ENCODE measurements around the gene ASS1. TPM values are rescaled to one million over a fixed set of nuclear protein-coding genes. Genes with fewer than 3 reads are reported as not detected.

Gene ASS1
- total RNA-seq, 3 donors from 2014 or later (not counting 1 experiment from before 2014, with no cell fraction given) = 1.3 TPM; not detected in 2

GRCh38 chr9:130462685-130463540 is 18.2 kb downstream of the ASS1 start:
- Histone ChIP-seq H3K27ac (ENCODE audit: low read length) (no peak overlapping the region), H3K36me3 (ENCODE audit: control insufficient read depth, insufficient read depth, low read length) (no peaks in the 10 kb centered on the region), H3K4me1 (ENCODE audit: control insufficient read depth, insufficient read depth, low read length) (no peaks in the 10 kb centered on the region), H3K4me3 (ENCODE audit: low read length) (no peak overlapping the region), H3K27me3 (ENCODE audit: control insufficient read depth, insufficient read depth, low read length) (no peaks in the 10 kb centered on the region), H3K9me3 (ENCODE audit: control insufficient read depth, insufficient read depth, low read length) (no peaks in the 10 kb centered on the region)
- no peak for ATAC-seq
- Mint-ChIP-seq H3K36me3 (no peaks in the 10 kb centered on the region), H3K27me3 (ENCODE audit: low read depth in 2 of 2) (peaks cover 8 to 17% of the 10 kb centered on the region in 2 donors), H3K4me1 (no peaks in the 10 kb centered on the region), H3K27ac (no peak overlapping the region), H3K9me3 (no peaks in the 10 kb centered on the region), H3K4me3 (no peak overlapping the region)
- DNase-seq = no peak
- intact Hi-C loops (cut with micrococcal nuclease) = loop anchor here (5.0 to 10.0 kb wide), 2 partner anchors 402 to 584 kb away; no protein-coding TSS in a partner anchor
- WGBS (ENCODE audit: insufficient coverage) = 85% methylated on average over 27 of the region's 27 CpGs
- TF ChIP-seq, protein P1, sequence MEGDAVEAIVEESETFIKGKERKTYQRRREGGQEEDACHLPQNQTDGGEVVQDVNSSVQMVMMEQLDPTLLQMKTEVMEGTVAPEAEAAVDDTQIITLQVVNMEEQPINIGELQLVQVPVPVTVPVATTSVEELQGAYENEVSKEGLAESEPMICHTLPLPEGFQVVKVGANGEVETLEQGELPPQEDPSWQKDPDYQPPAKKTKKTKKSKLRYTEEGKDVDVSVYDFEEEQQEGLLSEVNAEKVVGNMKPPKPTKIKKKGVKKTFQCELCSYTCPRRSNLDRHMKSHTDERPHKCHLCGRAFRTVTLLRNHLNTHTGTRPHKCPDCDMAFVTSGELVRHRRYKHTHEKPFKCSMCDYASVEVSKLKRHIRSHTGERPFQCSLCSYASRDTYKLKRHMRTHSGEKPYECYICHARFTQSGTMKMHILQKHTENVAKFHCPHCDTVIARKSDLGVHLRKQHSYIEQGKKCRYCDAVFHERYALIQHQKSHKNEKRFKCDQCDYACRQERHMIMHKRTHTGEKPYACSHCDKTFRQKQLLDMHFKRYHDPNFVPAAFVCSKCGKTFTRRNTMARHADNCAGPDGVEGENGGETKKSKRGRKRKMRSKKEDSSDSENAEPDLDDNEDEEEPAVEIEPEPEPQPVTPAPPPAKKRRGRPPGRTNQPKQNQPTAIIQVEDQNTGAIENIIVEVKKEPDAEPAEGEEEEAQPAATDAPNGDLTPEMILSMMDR (IDR thresholded peaks at IDR 0.05) = no peak

GRCh38 chr9:130463763-130464745 is 19.3 kb downstream of the ASS1 start:
- Histone ChIP-seq H3K36me3 (ENCODE audit: control insufficient read depth, insufficient read depth, low read length) (no peaks in the 10 kb centered on the region), H3K27me3 (ENCODE audit: control insufficient read depth, insufficient read depth, low read length) (no peaks in the 10 kb centered on the region), H3K4me3 (ENCODE audit: low read length) (no peak overlapping the region), H3K4me1 (ENCODE audit: control insufficient read depth, insufficient read depth, low read length) (no peaks in the 10 kb centered on the region), H3K9me3 (ENCODE audit: control insufficient read depth, insufficient read depth, low read length) (no peaks in the 10 kb centered on the region), H3K27ac (ENCODE audit: low read length) (no peak overlapping the region)
- intact Hi-C loops (cut with micrococcal nuclease) = loop anchor here (5.0 to 10.0 kb wide), 2 partner anchors 401 to 583 kb away; no protein-coding TSS in a partner anchor
- Mint-ChIP-seq H3K9me3 (no peaks in the 10 kb centered on the region), H3K27ac (no peak overlapping the region), H3K27me3 (ENCODE audit: low read depth in 2 of 2) (peaks cover 8 to 17% of the 10 kb centered on the region in 2 donors), H3K4me3 (no peak overlapping the region), H3K36me3 (no peaks in the 10 kb centered on the region), H3K4me1 (no peaks in the 10 kb centered on the region)
- TF ChIP-seq, protein P1 (IDR thresholded peaks at IDR 0.05) = no peak
- ATAC-seq (no peak), DNase-seq (no peak)
- 67% methylated on average over 22 of the region's 22 CpGs for WGBS (ENCODE audit: insufficient coverage)

DNA sequence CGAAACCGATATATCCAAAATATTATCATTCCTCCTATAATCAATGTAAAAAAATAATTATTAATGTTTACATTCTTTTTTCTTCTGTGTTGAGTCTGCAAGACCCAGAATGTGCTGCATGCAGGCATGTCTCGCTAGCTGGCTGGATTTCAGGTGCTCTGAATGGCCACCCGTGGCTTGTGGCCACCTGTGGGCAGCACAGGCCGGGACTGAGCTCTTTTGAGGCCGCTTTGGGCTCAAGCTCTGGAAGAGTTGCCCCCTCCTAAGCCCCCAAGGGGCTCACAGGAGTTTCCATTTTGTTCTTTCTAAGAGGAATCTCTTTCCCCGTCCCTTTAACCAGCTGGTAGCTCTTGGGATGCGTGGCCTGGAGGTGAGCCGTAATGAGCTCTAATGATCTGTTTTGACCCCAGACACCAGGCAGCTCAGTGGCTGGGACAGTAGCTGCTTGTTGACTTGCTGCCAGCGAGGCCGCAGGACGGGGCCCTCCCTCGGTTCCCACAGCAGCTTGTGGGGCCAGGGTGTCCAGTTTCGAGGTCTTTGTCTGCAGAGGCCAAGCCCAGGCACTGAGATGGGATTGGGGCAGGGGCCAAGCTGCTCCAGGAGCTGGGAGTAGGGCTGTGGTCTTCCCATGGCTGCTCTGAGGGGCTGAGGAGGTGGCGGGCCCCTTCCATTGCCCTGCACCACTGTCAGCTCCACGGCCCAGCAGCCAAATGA is 20.8 kb downstream of the ASS1 start:
- Histone ChIP-seq H3K4me1 (ENCODE audit: control insufficient read depth, insufficient read depth, low read length) (no peaks in the 10 kb centered on the region), H3K36me3 (ENCODE audit: control insufficient read depth, insufficient read depth, low read length) (no peaks in the 10 kb centered on the region), H3K4me3 (ENCODE audit: low read length) (no peak overlapping the region), H3K27ac (ENCODE audit: low read length) (no peak overlapping the region), H3K27me3 (ENCODE audit: control insufficient read depth, insufficient read depth, low read length) (no peaks in the 10 kb centered on the region), H3K9me3 (ENCODE audit: control insufficient read depth, insufficient read depth, low read length) (no peaks in the 10 kb centered on the region)
- H3K36me3 Mint-ChIP-seq = no peaks in the 10 kb centered on the region
- intact Hi-C loops (cut with micrococcal nuclease) = loop anchor here (10.0 kb wide), 1 partner anchor 399 kb away; no protein-coding TSS in a partner anchor
- ATAC-seq (no peak), DNase-seq (no peak)
- no peaks in the 10 kb centered on the region for H3K9me3 Mint-ChIP-seq
- peaks cover 1 to 9% of the 10 kb centered on the region in 2 donors for H3K27me3 Mint-ChIP-seq (ENCODE audit: low read depth in 2 of 2)
- H3K4me3 Mint-ChIP-seq = no peak overlapping the region
- H3K27ac Mint-ChIP-seq = no peak overlapping the region
- no peaks in the 10 kb centered on the region for H3K4me1 Mint-ChIP-seq
- WGBS (ENCODE audit: insufficient coverage) = 72% methylated on average over 14 of the region's 16 CpGs
- TF ChIP-seq, protein P1 (IDR thresholded peaks at IDR 0.05) = no peak
